Measurements from ENCODE around the gene KIZ. TPM values are rescaled to one million over a fixed set of nuclear protein-coding genes. Genes with fewer than 3 reads are reported as not detected.

KIZ gene
- total and polyA plus RNA-seq, 2 experiments from 2014 or later = 58.3 to 63.6 TPM

DNA sequence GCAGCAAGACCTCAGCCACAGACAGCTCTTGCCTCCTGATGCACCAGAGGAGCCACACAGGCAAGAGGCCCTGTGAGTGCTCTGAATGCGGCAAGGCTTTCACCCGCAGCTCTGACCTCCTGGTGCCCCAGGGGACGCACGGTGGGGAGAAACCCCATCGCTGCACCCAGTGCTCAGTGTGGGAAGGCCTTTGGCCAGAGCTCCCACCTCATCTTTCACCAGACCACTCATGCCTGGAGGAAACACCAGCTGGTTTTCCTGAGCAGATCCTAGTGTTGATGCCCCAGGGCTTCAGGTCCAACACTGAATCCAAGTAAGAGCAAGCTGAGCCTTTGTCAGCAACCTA lies 140.3 kb downstream of the KIZ start (continued):
- TF ChIP-seq STAT1 (IDR thresholded peaks at IDR 0.05; ENCODE audit: unreplicated experiment) (no peak), EZH2phosphoT487 (IDR thresholded peaks at IDR 0.05; ENCODE audit: unreplicated experiment) (no peak), ZNF331 (CRISPR knock-in tag; IDR thresholded peaks at IDR 0.05; ENCODE audit: low read depth) (no peak), POLR2AphosphoS5 (IDR thresholded peaks at IDR 0.05; ENCODE audit: low read depth) (no peak), CREB1 (CRISPR knock-in tag; IDR thresholded peaks at IDR 0.05; ENCODE audit: low read depth) (no peak)

GRCh38 chr20:21269772-21270171 lies 143.9 kb downstream of the KIZ start:
- no peaks in the 10 kb centered on the region for H3K9me2 ChIP-seq (ENCODE audit: insufficient read depth)
- Mint-ChIP-seq H3K4me3 (no peak overlapping the region), H3K27ac (no peak overlapping the region), H3K27me3 (ENCODE audit: insufficient read depth, low read depth, poor library complexity) (no peaks in the 10 kb centered on the region), H3K36me3 (ENCODE audit: low read depth) (peaks cover 4% of the 10 kb centered on the region; the same call in 2 of the 3 replicates), H3K4me1 (peaks cover 3% of the 10 kb centered on the region; the same call in 1 of the 3 replicates), H3K9me3 (peaks cover 12% of the 10 kb centered on the region)
- no peaks in the 10 kb centered on the region for H3K27me3 ChIP-seq (ENCODE audit: insufficient read depth)
- no peak overlapping the region for H2AFZ ChIP-seq
- no peaks in the 10 kb centered on the region for H3K79me2 ChIP-seq (replicated peaks; ENCODE audit: insufficient read depth)
- H3K4me3 ChIP-seq = no peak overlapping the region
- H3K4me1 ChIP-seq (ENCODE audit: insufficient read depth) = no peaks in the 10 kb centered on the region
- no peaks in the 10 kb centered on the region for H4K20me1 ChIP-seq (replicated peaks; ENCODE audit: insufficient read depth)
- DNase-seq (ENCODE audit: low spot score) (no peak), ATAC-seq (no peak)
- H3K36me3 ChIP-seq (ENCODE audit: insufficient read depth) = no peaks in the 10 kb centered on the region
- H3K27ac ChIP-seq (ENCODE audit: low read depth) = no peak overlapping the region
- H3K4me2 ChIP-seq = no peak overlapping the region
- no peaks in the 10 kb centered on the region for H3F3A ChIP-seq (replicated peaks; ENCODE audit: low read depth)
- TF ChIP-seq EZH2 (IDR thresholded peaks at IDR 0.05; ENCODE audit: low read depth, unreplicated experiment) = no peak
- TF ChIP-seq NANOG (IDR thresholded peaks at IDR 0.05; ENCODE audit: borderline replicate concordance) = no peak
- TF ChIP-seq, protein P1, sequence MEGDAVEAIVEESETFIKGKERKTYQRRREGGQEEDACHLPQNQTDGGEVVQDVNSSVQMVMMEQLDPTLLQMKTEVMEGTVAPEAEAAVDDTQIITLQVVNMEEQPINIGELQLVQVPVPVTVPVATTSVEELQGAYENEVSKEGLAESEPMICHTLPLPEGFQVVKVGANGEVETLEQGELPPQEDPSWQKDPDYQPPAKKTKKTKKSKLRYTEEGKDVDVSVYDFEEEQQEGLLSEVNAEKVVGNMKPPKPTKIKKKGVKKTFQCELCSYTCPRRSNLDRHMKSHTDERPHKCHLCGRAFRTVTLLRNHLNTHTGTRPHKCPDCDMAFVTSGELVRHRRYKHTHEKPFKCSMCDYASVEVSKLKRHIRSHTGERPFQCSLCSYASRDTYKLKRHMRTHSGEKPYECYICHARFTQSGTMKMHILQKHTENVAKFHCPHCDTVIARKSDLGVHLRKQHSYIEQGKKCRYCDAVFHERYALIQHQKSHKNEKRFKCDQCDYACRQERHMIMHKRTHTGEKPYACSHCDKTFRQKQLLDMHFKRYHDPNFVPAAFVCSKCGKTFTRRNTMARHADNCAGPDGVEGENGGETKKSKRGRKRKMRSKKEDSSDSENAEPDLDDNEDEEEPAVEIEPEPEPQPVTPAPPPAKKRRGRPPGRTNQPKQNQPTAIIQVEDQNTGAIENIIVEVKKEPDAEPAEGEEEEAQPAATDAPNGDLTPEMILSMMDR (conservative IDR thresholded peaks at IDR 0.05; ENCODE audit: low read depth in 2 of 2) = no peak
- no peak for TF ChIP-seq STAT1 (IDR thresholded peaks at IDR 0.05; ENCODE audit: unreplicated experiment)
- no peak for TF ChIP-seq ZNF331 (CRISPR knock-in tag; IDR thresholded peaks at IDR 0.05; ENCODE audit: low read depth)
- no peak for TF ChIP-seq JUNB (IDR thresholded peaks at IDR 0.05; ENCODE audit: unreplicated experiment)
- TF ChIP-seq POLR2AphosphoS5 (IDR thresholded peaks at IDR 0.05; ENCODE audit: low read depth) = no peak
- no peak for TF ChIP-seq ZNF114 (CRISPR knock-in tag; IDR thresholded peaks at IDR 0.05)
- TF ChIP-seq, protein P2, sequence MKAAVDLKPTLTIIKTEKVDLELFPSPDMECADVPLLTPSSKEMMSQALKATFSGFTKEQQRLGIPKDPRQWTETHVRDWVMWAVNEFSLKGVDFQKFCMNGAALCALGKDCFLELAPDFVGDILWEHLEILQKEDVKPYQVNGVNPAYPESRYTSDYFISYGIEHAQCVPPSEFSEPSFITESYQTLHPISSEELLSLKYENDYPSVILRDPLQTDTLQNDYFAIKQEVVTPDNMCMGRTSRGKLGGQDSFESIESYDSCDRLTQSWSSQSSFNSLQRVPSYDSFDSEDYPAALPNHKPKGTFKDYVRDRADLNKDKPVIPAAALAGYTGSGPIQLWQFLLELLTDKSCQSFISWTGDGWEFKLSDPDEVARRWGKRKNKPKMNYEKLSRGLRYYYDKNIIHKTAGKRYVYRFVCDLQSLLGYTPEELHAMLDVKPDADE (IDR thresholded peaks at IDR 0.05) = no peak
- TF ChIP-seq CREB1 (CRISPR knock-in tag; IDR thresholded peaks at IDR 0.05; ENCODE audit: low read depth) = no peak
- TF ChIP-seq, protein P3, sequence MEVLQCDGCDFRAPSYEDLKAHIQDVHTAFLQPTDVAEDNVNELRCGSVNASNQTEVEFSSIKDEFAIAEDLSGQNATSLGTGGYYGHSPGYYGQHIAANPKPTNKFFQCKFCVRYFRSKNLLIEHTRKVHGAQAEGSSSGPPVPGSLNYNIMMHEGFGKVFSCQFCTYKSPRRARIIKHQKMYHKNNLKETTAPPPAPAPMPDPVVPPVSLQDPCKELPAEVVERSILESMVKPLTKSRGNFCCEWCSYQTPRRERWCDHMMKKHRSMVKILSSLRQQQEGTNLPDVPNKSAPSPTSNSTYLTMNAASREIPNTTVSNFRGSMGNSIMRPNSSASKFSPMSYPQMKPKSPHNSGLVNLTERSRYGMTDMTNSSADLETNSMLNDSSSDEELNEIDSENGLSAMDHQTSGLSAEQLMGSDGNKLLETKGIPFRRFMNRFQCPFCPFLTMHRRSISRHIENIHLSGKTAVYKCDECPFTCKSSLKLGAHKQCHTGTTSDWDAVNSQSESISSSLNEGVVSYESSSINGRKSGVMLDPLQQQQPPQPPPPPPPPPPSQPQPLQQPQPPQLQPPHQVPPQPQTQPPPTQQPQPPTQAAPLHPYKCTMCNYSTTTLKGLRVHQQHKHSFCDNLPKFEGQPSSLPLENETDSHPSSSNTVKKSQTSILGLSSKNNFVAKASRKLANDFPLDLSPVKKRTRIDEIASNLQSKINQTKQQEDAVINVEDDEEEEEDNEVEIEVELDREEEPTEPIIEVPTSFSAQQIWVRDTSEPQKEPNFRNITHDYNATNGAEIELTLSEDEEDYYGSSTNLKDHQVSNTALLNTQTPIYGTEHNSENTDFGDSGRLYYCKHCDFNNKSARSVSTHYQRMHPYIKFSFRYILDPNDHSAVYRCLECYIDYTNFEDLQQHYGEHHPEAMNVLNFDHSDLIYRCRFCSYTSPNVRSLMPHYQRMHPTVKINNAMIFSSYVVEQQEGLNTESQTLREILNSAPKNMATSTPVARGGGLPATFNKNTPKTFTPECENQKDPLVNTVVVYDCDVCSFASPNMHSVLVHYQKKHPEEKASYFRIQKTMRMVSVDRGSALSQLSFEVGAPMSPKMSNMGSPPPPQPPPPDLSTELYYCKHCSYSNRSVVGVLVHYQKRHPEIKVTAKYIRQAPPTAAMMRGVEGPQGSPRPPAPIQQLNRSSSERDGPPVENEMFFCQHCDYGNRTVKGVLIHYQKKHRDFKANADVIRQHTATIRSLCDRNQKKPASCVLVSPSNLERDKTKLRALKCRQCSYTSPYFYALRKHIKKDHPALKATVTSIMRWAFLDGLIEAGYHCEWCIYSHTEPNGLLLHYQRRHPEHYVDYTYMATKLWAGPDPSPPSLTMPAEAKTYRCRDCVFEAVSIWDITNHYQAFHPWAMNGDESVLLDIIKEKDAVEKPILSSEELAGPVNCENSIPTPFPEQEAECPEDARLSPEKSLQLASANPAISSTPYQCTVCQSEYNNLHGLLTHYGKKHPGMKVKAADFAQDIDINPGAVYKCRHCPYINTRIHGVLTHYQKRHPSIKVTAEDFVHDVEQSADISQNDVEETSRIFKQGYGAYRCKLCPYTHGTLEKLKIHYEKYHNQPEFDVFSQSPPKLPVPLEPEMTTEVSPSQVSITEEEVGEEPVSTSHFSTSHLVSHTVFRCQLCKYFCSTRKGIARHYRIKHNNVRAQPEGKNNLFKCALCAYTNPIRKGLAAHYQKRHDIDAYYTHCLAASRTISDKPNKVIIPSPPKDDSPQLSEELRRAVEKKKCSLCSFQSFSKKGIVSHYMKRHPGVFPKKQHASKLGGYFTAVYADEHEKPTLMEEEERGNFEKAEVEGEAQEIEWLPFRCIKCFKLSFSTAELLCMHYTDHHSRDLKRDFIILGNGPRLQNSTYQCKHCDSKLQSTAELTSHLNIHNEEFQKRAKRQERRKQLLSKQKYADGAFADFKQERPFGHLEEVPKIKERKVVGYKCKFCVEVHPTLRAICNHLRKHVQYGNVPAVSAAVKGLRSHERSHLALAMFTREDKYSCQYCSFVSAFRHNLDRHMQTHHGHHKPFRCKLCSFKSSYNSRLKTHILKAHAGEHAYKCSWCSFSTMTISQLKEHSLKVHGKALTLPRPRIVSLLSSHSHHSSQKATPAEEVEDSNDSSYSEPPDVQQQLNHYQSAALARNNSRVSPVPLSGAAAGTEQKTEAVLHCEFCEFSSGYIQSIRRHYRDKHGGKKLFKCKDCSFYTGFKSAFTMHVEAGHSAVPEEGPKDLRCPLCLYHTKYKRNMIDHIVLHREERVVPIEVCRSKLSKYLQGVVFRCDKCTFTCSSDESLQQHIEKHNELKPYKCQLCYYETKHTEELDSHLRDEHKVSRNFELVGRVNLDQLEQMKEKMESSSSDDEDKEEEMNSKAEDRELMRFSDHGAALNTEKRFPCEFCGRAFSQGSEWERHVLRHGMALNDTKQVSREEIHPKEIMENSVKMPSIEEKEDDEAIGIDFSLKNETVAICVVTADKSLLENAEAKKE (CRISPR knock-in tag; IDR thresholded peaks at IDR 0.05) = no peak

Measured in GM23338 (cell line).